GM18505 (cell line): ENCODE measurements around the gene CPT1A.

Source experiments
- ATAC-seq: cut with Tn5 transposase; IDR thresholded peaks from one replicate; pipeline ENCODE4 v1.9.1; 2021; ENCODE audit not compliant: unreplicated experiment
- POLR2A ChIP-seq: IDR thresholded peaks from 4 replicates; pipeline ENCODE4 v1.6.1; 2011; ENCODE audit warnings: borderline replicate concordance; ENCODE audit not compliant: insufficient read depth, insufficient read length; ENCODE audit errors: extremely low read depth

The CPT1A gene

DNA sequence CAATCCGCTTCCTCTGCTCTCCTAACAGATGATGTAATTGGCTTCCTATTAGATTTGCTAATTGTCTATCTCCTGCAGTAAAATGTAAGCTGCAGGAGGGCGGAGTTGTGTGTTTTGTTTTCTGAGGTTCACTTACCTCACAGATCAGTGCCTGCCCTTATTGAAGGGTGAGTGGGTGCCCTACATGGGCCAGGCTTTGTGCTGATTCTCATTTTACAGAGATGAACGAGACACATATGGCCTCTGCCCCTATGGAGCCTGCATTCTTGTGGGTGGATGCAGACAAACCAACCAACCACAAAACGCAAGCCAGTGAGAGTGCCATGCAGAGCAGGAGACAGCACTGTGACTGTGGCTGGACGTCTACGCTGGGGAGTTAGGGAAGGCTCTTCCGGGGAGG lies 100.3 kb downstream of the CPT1A start:
- no peak for ATAC-seq
- TF ChIP-seq POLR2A, result no peak

DNA sequence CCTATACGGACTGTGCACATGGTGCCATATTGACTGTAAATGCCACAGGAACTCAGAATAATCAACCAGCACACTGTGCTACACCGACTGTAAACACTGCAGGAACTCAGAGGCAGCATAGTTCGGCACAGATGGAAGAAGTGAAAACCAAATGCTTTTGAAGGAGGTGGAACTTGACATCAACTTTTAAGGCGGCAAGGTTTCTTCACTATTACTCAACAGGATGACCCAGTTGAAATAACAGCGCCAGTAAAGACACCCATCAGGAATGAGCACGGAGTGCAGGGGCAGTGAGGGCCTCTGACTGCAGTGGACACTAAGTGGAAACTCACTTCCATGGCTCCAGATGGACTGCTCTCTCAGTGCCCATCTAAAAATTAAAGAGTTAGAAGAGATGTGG lies 106.1 kb downstream of the CPT1A start:
- TF ChIP-seq POLR2A, result no peak
- no peak for ATAC-seq

DNA sequence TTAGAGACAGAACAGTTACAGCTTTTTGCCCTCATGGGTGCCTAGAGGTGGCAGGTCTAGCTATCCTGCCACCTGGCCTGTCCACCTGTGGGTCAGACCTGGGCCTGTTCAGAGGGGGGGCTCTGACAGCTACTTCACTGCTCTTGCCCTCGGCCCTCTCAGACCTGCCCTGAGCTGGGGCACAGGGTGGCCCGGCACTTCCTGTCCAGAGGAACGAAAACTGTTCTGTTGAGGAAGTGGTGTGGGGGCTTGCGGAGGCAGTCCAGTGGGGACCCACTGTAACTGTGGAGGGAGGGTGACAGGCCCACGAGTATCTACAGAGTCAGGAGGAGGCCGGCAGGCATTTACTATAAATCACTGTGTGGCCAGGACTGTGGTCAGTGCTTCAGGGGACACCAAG lies 106.6 kb downstream of the CPT1A start:
- no peak for TF ChIP-seq POLR2A
- no peak for ATAC-seq

- TF ChIP-seq POLR2A, result no peak
- no peak for ATAC-seq
Measured at GRCh38 chr11:68734111-68734510, 107.6 kb downstream of the CPT1A start.

DNA sequence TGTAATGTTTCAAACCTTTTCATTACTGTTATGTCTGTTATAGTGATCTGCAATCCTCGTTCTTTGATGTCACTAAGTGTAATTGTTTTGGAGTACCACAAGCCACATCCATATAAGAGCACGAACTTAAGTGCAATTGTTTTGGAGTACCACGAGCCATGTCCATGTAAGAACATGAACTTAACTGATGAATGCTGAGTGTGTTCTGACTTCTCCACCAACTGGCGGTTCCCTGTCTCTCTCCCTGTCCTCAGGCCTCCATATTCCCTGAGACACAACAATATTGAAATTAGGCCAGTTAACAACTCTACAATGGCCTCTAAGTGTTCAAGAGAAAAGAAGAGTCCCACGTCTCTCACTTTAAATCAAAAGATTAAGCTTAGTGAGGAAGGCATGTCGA lies 113.9 kb downstream of the CPT1A start:
- ATAC-seq, result no peak
- no peak for TF ChIP-seq POLR2A

DNA sequence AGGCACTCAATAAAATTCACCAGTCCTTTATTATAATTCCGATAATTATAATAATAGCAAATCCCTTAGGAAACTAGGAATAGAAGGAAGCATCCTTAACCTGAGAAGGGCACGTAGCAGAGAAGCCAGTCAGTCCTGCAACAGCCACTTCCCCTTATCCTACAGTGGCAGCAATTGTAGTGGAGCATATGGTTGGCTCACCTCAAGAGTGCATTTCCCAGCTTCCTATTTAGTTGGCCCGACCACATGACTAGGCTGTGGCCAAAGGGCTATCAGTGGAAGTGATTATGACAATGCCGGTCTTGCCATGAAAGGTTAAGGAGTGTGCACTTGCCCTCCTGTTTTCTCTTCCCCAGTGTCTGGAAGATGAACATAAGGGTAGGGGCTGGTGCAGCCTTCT lies 117.4 kb downstream of the CPT1A start:
- ATAC-seq, result no peak
- no peak for TF ChIP-seq POLR2A

- no peak for ATAC-seq
- TF ChIP-seq POLR2A, result no peak
Measured at GRCh38 chr11:68722143-68722542, 119.6 kb downstream of the CPT1A start.

GRCh38 chr11:68721075-68721474 lies 120.6 kb downstream of the CPT1A start:
- ATAC-seq, result no peak
- TF ChIP-seq POLR2A, result no peak

- no peak for TF ChIP-seq POLR2A
- no peak for ATAC-seq
Measured at GRCh38 chr11:68715456-68716122, 126.1 kb downstream of the CPT1A start.

DNA sequence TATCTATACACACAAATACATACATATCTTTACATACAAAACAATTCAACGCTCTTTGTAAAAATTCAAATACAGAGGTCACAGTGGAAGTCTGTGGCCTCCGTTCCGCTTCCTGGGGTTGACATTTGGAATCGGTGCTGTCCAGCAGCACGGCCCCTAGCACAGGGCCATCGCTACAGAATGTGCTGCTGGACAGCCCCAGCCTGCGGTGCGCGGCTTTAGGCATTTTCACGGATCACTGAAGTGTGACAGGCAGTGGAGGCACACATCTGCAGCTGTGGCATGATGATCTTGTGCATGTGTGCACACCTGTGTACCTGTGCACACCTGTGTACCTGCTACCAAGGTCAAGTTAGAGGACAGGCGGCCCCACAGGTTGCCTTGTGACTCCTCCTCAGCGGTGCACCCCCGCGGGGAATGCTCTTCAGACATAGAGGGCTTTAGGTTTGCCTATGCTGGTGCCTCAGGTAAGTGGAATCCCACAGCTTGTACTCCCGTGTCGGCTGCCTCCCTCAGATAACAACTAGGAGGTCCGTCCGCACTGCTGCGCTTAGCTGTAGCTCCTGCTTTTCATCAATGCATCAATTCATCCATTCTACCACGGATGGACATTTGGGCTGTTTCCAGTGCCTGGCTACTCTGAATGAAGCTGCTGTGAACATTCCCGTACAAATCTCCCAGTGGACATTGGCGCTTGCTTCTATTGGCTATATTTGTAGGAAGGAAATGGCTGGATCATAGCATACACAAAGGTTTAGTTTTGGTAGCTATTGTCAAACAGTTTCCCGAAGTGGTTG lies 127.5 kb downstream of the CPT1A start:
- ATAC-seq, result no peak
- no peak for TF ChIP-seq POLR2A

- ATAC-seq, result no peak
- no peak for TF ChIP-seq POLR2A
Measured at GRCh38 chr11:68711114-68711513, 130.6 kb downstream of the CPT1A start.

GRCh38 chr11:68710409-68710808 lies 131.3 kb downstream of the CPT1A start:
- no peak for ATAC-seq
- TF ChIP-seq POLR2A, result no peak

GRCh38 chr11:68709062-68709461 lies 132.7 kb downstream of the CPT1A start:
- no peak for TF ChIP-seq POLR2A
- ATAC-seq, result no peak

- no peak for ATAC-seq
- no peak for TF ChIP-seq POLR2A
Measured at GRCh38 chr11:68707527-68707926, 134.2 kb downstream of the CPT1A start.

DNA sequence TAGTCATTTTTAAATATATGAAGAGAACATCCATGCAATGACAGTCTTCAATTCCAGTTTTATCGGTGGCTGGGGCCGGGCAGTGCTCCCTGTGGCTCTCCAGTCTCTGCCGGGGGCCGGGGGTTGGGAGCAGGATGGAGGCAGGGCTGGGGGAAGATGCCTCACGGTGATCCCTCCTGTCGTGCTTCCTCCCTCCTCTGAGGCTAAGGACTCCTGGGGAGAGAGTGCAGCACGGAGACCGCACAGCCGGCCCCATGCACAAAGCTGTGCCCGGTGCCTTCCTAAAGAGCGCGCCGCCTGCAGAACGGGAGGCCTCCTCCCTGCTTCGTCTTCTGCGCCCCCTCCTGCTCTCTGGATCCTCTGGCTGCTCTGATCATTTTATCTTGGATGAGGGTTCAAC lies 136.8 kb downstream of the CPT1A start:
- ATAC-seq, result no peak
- TF ChIP-seq POLR2A, result no peak
